Keratinocyte (primary cell): ENCODE measurements around the gene METTL1.
"Not testable (repeated sequence)": the region's sequence is repeated elsewhere in the genome, so short reads cannot be mapped to it uniquely, and the experiment has no call there.

ENCODE experiments used
- CTCF ChIP-seq, 3 experiments: IDR thresholded peaks in 1 of 3; conservative IDR thresholded peaks in 1 of 3; optimal IDR thresholded peaks in 1 of 3; 2 replicates in 2 of 3; 3 replicates in 1 of 3; pipeline versions ENCODE3 to v1.5.1; 2011; ENCODE audit warnings: low read length in 3 of 3, mild to moderate bottlenecking in 3 of 3, moderate library complexity in 2 of 3, control low read depth in 1 of 3, inconsistent platforms in 1 of 3; ENCODE audit not compliant: insufficient read depth in 2 of 3; ENCODE audit errors: extremely low read depth in 1 of 3
- EZH2 ChIP-seq: IDR thresholded peaks from one replicate; pipeline ENCODE4 v1.6.1; 2012; ENCODE audit warnings: inconsistent platforms, mild to moderate bottlenecking, low read length, moderate library complexity

- TF ChIP-seq CTCF (optimal IDR thresholded peaks at IDR 0.05 in 1 of 3, IDR thresholded peaks at IDR 0.05 in 1 of 3, conservative IDR thresholded peaks at IDR 0.05 in 1 of 3; ENCODE audit: extremely low read depth in 1 of 3, insufficient read depth in 2 of 3, low read length in 3 of 3); EZH2: not testable (repeated sequence)
Observed at GRCh38 chr12:57721846-57722608, 49.9 kb downstream of the METTL1 start.
